ENCODE results near the gene PPP3CB.

The PPP3CB gene

DNA sequence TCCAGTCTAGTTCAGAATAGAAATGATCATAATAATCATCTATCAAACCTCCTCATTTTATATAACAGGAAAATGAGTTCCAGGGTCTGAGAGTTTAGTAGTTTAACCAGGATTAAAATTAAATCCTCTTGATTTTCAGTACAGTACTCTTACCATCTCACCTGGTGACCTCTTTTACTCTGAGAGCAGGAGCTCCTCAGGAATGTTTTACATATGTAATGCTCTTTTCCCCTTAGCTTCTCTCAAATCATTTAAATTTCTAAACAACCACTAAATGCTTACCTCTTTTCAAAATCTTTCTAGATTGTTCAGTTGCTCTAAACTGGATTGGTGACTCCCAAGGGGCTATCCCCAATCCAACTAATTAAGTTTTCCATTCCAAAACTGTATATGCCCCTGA, 10.2 kb upstream of the PPP3CB start:
- TF ChIP-seq, protein P1, sequence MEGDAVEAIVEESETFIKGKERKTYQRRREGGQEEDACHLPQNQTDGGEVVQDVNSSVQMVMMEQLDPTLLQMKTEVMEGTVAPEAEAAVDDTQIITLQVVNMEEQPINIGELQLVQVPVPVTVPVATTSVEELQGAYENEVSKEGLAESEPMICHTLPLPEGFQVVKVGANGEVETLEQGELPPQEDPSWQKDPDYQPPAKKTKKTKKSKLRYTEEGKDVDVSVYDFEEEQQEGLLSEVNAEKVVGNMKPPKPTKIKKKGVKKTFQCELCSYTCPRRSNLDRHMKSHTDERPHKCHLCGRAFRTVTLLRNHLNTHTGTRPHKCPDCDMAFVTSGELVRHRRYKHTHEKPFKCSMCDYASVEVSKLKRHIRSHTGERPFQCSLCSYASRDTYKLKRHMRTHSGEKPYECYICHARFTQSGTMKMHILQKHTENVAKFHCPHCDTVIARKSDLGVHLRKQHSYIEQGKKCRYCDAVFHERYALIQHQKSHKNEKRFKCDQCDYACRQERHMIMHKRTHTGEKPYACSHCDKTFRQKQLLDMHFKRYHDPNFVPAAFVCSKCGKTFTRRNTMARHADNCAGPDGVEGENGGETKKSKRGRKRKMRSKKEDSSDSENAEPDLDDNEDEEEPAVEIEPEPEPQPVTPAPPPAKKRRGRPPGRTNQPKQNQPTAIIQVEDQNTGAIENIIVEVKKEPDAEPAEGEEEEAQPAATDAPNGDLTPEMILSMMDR (conservative IDR thresholded peaks at IDR 0.05; ENCODE audit: control insufficient read depth, insufficient read depth, low read depth, low read length), result no peak
- DNase-seq (ENCODE audit: low read depth), result no peak
- H3K4me3 ChIP-seq (ENCODE audit: control insufficient read depth, low read depth, low read length), result no peak overlapping the region

DNA sequence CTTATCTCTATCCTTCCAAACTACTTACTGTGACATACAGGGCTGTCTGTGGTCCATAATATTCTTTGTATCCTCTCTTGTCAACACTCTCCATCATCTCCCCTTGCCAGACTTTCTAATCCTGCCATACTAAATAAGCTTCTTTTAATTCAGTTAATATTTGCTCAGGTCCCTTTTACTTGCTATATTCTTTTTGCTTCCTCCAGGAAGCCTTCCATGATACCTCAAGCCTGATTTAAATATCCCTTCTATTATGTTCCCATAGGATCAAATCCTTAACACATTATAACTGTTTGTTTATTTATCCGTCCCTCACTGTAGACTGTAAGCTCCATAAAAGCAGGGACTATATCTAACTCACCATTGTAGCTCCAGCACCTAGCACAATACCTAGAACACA, 7.2 kb upstream of the PPP3CB start:
- TF ChIP-seq, protein P1 (conservative IDR thresholded peaks at IDR 0.05; ENCODE audit: control insufficient read depth, insufficient read depth, low read depth, low read length), result no peak
- no peak for DNase-seq (ENCODE audit: low read depth)
- H3K4me3 ChIP-seq (ENCODE audit: control insufficient read depth, low read depth, low read length), result no peak overlapping the region

DNA sequence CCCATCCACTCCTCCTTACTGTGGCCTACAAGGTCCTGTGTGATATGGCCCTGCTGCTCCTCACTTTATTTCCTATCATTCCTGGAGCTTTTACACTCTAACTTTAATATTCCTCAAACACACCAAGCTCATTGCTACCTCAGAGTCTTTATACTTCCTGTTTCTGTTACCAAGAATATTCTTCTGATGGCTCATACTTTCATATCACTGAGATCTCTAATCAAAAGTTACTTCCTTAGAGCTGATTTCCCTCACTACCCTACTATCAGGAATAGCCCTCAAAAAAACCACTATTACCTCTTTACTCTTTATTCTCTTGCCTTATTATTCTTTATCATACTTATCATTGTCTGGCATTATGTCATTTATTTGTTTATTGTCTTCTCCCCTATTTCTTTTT, 5.8 kb upstream of the PPP3CB start:
- no peak for DNase-seq (ENCODE audit: low read depth)
- TF ChIP-seq, protein P1 (conservative IDR thresholded peaks at IDR 0.05; ENCODE audit: control insufficient read depth, insufficient read depth, low read depth, low read length), result no peak
- H3K4me3 ChIP-seq (ENCODE audit: control insufficient read depth, low read depth, low read length), result no peak overlapping the region

DNA sequence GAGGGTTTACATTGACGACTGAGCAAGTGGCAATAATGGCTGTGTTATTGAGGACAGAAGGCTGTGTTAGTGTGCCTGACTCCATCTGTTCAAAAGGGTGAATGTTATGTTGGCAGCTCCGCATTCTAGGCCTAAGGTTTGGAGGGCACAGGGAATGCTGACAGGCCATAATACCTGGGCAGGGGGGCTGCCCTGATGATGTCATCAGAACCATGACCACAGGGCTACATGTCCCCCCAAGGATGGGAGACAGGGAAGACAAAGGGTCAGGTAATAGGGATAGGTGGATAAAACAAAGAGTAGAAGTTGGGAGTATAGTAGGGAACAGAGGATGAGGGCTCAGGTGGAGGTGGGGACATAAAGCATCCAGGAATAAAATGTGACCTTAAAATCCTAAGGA, 1.8 kb upstream of the PPP3CB start:
- no peak for DNase-seq (ENCODE audit: low read depth)
- TF ChIP-seq, protein P1 (conservative IDR thresholded peaks at IDR 0.05; ENCODE audit: control insufficient read depth, insufficient read depth, low read depth, low read length), result no peak
- no peak overlapping the region for H3K4me3 ChIP-seq (ENCODE audit: control insufficient read depth, low read depth, low read length)

DNA sequence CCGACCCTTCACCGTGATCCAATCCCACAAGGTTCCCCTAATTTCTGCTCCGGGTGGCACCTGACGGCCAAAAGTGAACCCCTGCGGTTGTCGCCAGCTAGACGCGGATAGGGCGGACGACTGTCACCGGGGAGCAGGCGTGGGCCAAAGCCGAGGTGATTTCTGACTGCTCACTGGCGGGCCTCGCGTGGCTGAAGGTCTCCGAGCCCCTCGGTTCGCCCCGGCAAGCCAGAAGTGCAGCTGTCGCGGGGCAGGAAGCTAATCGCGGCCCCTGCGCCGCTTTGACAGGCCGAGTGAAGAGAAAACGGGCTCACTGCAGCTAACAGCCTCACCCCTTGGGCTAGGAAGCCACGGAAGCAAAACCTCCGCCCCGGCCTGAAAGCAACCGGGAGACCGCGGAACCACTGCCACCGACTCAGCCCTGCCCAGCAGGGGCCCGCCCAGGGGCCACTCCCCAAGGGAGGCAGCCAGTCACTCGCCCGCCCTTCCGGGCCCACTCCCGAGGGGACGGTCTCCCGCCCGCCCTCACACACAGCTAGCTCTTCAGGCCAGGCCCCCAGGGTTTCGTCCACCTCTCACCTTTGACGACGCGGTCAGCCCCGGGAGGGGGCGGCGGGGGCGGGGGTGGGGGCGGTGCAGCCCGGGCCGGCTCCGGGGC, 469 bp downstream of the PPP3CB start:
- DNase-seq (ENCODE audit: low read depth), result peak; percentile 86
- TF ChIP-seq, protein P1 (conservative IDR thresholded peaks at IDR 0.05; ENCODE audit: control insufficient read depth, insufficient read depth, low read depth, low read length), result no peak
- peak overlapping the region; percentile 84 for H3K4me3 ChIP-seq (ENCODE audit: control insufficient read depth, low read depth, low read length)

DNA sequence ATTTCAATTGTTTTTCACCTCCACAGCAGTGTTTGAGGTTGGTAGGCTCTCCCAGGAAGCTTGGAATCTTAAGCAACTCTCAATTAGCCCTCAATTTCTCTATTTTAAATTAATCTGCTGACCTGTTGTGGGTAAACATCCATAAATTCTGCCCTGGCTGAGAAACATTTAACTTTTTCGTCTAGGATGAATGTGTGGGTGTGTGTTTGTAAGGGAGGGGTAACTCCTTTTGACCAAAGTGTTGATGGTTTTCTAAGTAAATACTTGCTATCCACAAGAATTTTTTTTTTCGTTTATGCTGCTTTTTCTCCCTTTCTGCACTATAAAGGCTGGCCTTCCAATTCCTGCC, 973 bp downstream of the PPP3CB start:
- TF ChIP-seq, protein P1 (conservative IDR thresholded peaks at IDR 0.05; ENCODE audit: control insufficient read depth, insufficient read depth, low read depth, low read length), result no peak
- peak overlapping the region; percentile 84 for H3K4me3 ChIP-seq (ENCODE audit: control insufficient read depth, low read depth, low read length)
- peak; percentile 25 for DNase-seq (ENCODE audit: low read depth)

DNA sequence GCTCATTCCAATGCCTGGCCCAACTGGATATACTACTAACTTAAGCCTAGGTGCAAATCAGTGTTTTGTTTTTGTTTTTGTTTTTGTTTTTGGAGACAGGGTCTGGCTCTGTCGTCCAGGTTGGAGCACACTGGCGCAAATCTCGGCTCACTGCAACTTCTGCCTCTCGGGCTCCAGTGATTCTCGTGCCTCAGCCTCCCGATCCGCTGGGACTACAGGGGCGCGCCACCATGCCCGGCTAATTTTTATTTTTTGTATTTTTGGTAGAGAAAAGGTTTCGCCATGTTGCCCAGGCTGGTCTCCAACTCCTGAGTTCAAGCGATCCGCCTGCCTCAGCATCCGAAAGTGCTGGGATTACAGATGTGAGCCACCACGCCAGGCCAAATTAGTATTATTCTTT, 1.6 kb downstream of the PPP3CB start:
- H3K4me3 ChIP-seq (ENCODE audit: control insufficient read depth, low read depth, low read length), result peak overlapping the region; percentile 84
- no peak for DNase-seq (ENCODE audit: low read depth)
- TF ChIP-seq, protein P1 (conservative IDR thresholded peaks at IDR 0.05; ENCODE audit: control insufficient read depth, insufficient read depth, low read depth, low read length), result no peak
